HCT116 (cell line): ENCODE data around the gene ZNF787. TPM values are rescaled to one million over a fixed set of nuclear protein-coding genes. Genes with fewer than 3 reads are reported as not detected.

Experiments used
- ATAC-seq: fragments of 200-7000 bp; cut with Tn5 transposase; 2 replicates; pipeline ENCODE4 v1.9.1; 2020; ENCODE audit warnings: mild to moderate bottlenecking, moderate library complexity
- BruUV-seq: library from RNA; stranded (reverse); fragments of 400-500 nt; replicated peaks from 2 replicates; lab custom pipeline; 2021; lab: Mats Ljungman, UMichigan
- CTCF ChIA-PET: fragments of 300-600 bp; sonication (Branson Sonifier 250); formaldehyde crosslinking; loops from one replicate; lab custom pipeline; 2021; ENCODE audit warnings: antibody characterized with exemption; lab: Charles Lee
- POLR2A ChIA-PET: fragments of 300-600, 350-600 bp; sonication (Branson Sonifier 250); formaldehyde crosslinking; loops from one replicate; lab custom pipeline; 2021; ENCODE audit warnings: antibody characterized with exemption; lab: Charles Lee
- RAD21 ChIA-PET, 2 experiments: fragments of 300-600 bp; sonication (Branson Sonifier 250); formaldehyde crosslinking; loops; one replicate each; lab custom pipeline; 2023; ENCODE audit warnings: low total read pairs in 2 of 2; ENCODE audit not compliant: uncharacterized antibody in 2 of 2, unreplicated experiment in 2 of 2, low non-redundant PET in 1 of 2; lab: Charles Lee
- DNase-seq: peaks from one replicate; pipeline ENCODE4 v3.0.0-alpha.2; 2010; ENCODE audit warnings: low read depth, low spot score
- H2AFZ ChIP-seq: fragments of 200-600 bp; shearing (Covaris generic), sonication (generic); 2 replicates; pipeline ENCODE4 v1.6.1; 2017; ENCODE audit warnings: low read depth, mixed run types, mixed read lengths, antibody characterized with exemption, low read length; ENCODE audit not compliant: poor library complexity, severe bottlenecking
- H3K27ac ChIP-seq: 2 replicates; pipeline ENCODE4 v1.5.1; 2012; ENCODE audit warnings: low read depth, low read length
- H3K27me3 ChIP-seq: fragments of 200-600 bp; sonication (generic); 2 replicates; pipeline ENCODE4 v1.6.1; 2016; ENCODE audit warnings: mixed run types, low read length, mixed read lengths; ENCODE audit not compliant: insufficient read depth
- H3K36me3 ChIP-seq, 2 experiments: fragments of 200-500 bp in 1 of 2; fragments of 200-600 bp in 1 of 2; sonication (Bioruptor generic) in 1 of 2; sonication (generic) in 1 of 2; 2 replicates each; pipeline versions ENCODE4 v1.5.1 to v1.6.1; 2014 to 2016; ENCODE audit warnings: low read length in 2 of 2, inconsistent platforms in 1 of 2, mixed read lengths in 1 of 2, mixed run types in 1 of 2; ENCODE audit not compliant: insufficient read depth in 2 of 2, control insufficient read depth in 1 of 2
- H3K4me1 ChIP-seq, 2 experiments: fragments of 200-600 bp in 1 of 2; sonication (generic) in 1 of 2; 2 replicates each; pipeline versions ENCODE4 v1.5.1 to v1.6.1; 2012 to 2017; ENCODE audit warnings: low read length in 2 of 2, inconsistent platforms in 1 of 2, mild to moderate bottlenecking in 1 of 2, mixed read lengths in 1 of 2, mixed run types in 1 of 2, moderate library complexity in 1 of 2; ENCODE audit not compliant: insufficient read depth in 2 of 2, control insufficient read depth in 1 of 2
- H3K4me2 ChIP-seq: fragments of 200-600 bp; sonication (generic); 2 replicates; pipeline ENCODE4 v1.6.1; 2017; ENCODE audit warnings: mixed run types, low read length, mixed read lengths
- H3K4me3 ChIP-seq, 2 experiments: fragments of 200-600 bp in 1 of 2; sonication (generic) in 1 of 2; replicated peaks in 1 of 2; 2 replicates each; pipeline ENCODE4 v1.5.1; 2011 to 2016; ENCODE audit warnings: low read length in 2 of 2, control low read depth in 1 of 2, low read depth in 1 of 2, mild to moderate bottlenecking in 1 of 2, mixed read lengths in 1 of 2, mixed run types in 1 of 2
- H3K79me2 ChIP-seq: fragments of 200-600 bp; sonication (generic); 2 replicates; pipeline ENCODE4 v1.6.1; 2017; ENCODE audit warnings: mild to moderate bottlenecking, mixed run types, low read length, moderate library complexity, mixed read lengths; ENCODE audit not compliant: insufficient read depth
- H3K9ac ChIP-seq: fragments of 200-600 bp; sonication (generic); 2 replicates; pipeline ENCODE4 v1.6.1; 2016; ENCODE audit warnings: low read length, mixed read lengths
- H3K9me2 ChIP-seq: fragments of 200-600 bp; sonication (generic), shearing (Covaris generic); 2 replicates; pipeline ENCODE4 v1.6.1; 2017; ENCODE audit warnings: mixed run types, mild to moderate bottlenecking, moderate library complexity; ENCODE audit not compliant: insufficient read depth
- H3K9me3 ChIP-seq, 2 experiments: fragments of 200-500 bp in 1 of 2; fragments of 200-600 bp in 1 of 2; sonication (Bioruptor generic) in 1 of 2; sonication (generic) in 1 of 2; 2 replicates each; pipeline ENCODE4 v1.6.1; 2014 to 2017; ENCODE audit warnings: low read length in 2 of 2, mixed read lengths in 2 of 2, inconsistent platforms in 1 of 2, low read depth in 1 of 2, mild to moderate bottlenecking in 1 of 2, mixed run types in 1 of 2, moderate library complexity in 1 of 2; ENCODE audit not compliant: control insufficient read depth in 1 of 2, insufficient read depth in 1 of 2
- H4K20me1 ChIP-seq: fragments of 200-600 bp; sonication (generic), shearing (Covaris generic); 2 replicates; pipeline ENCODE4 v1.6.1; 2017; ENCODE audit warnings: mixed run types, mild to moderate bottlenecking, moderate library complexity; ENCODE audit not compliant: insufficient read depth
- CBX3 ChIP-seq: IDR thresholded peaks from 2 replicates; pipeline ENCODE4 v1.6.1; 2012; ENCODE audit warnings: low read depth
- CEBPB ChIP-seq: IDR thresholded peaks from 2 replicates; pipeline ENCODE4 v1.6.1; 2012; ENCODE audit warnings: low read depth
- EGR1 ChIP-seq: IDR thresholded peaks from 2 replicates; pipeline ENCODE4 v1.6.1; 2012; ENCODE audit warnings: low read depth
- ELF1 ChIP-seq: IDR thresholded peaks from 2 replicates; pipeline ENCODE4 v1.6.1; 2012; ENCODE audit warnings: low read depth, borderline replicate concordance
- EZH2 ChIP-seq: fragments of 200-600 bp; sonication (generic); IDR thresholded peaks from 2 replicates; pipeline ENCODE4 v1.6.1; 2017; ENCODE audit warnings: antibody characterized with exemption, mixed run types
- EZH2phosphoT487 ChIP-seq: fragments of 200-600 bp; IDR thresholded peaks from 2 replicates; pipeline ENCODE4 v1.6.1; 2018; ENCODE audit warnings: antibody characterized with exemption, borderline replicate concordance
- FOSL1 ChIP-seq: IDR thresholded peaks from 2 replicates; pipeline ENCODE4 v1.6.1; 2012; ENCODE audit warnings: low read depth
- JUND ChIP-seq: IDR thresholded peaks from 2 replicates; pipeline ENCODE4 v1.6.1; 2012
- POLR2A ChIP-seq: IDR thresholded peaks from 2 replicates; pipeline ENCODE4 v1.7.0; 2011; ENCODE audit warnings: borderline replicate concordance; ENCODE audit not compliant: insufficient read depth, insufficient read length; ENCODE audit errors: extremely low read depth
- POLR2AphosphoS5 ChIP-seq: IDR thresholded peaks from 2 replicates; pipeline ENCODE4 v1.6.1; 2011; ENCODE audit warnings: mild to moderate bottlenecking, low read depth, low read length, moderate library complexity
- RAD21 ChIP-seq: IDR thresholded peaks from 2 replicates; pipeline ENCODE4 v1.6.1; 2012; ENCODE audit warnings: low read depth, mild to moderate bottlenecking
- SP1 ChIP-seq: IDR thresholded peaks from 2 replicates; pipeline ENCODE4 v1.6.1; 2012; ENCODE audit warnings: low read depth
- YY1 ChIP-seq: IDR thresholded peaks from 2 replicates; pipeline ENCODE4 v1.6.1; 2011; ENCODE audit warnings: low read length, low read depth, moderate library complexity, mild to moderate bottlenecking; ENCODE audit not compliant: insufficient replicate concordance; ENCODE audit errors: extremely low read depth
- ZNF274 ChIP-seq: fragments of 200-500 bp; sonication (Bioruptor generic); IDR thresholded peaks from 2 replicates; pipeline ENCODE4 v1.6.1; 2014; ENCODE audit warnings: mild to moderate bottlenecking, low read depth, low read length, inconsistent platforms
- intact Hi-C: fragments of 100-400 bp; cut with micrococcal nuclease; formaldehyde crosslinking; loops from 2 replicates; pipeline ENCODE4 v1.10.0; 2022
- total RNA-seq: library from RNA; stranded (reverse); gene quantifications from one replicate; pipeline ENCODE4 v1.2.1, GENCODE V29; 2021; ENCODE audit not compliant: unreplicated experiment
- TF ChIP-seq, protein P1 (sequence below): IDR thresholded peaks from 2 replicates; pipeline ENCODE4 v1.6.1; 2011; ENCODE audit warnings: mild to moderate bottlenecking, low read length, moderate library complexity; ENCODE audit not compliant: insufficient replicate concordance; ENCODE audit errors: extremely low read depth
- TF ChIP-seq, protein P2 (sequence below), 3 experiments: fragments of 200-600 bp in 1 of 3; sonication (generic) in 1 of 3; IDR thresholded peaks in 2 of 3; conservative IDR thresholded peaks in 1 of 3; 2 replicates each; pipeline ENCODE4 v1.5.1; 2012 to 2017; ENCODE audit warnings: low read depth in 2 of 3, low read length in 2 of 3, antibody characterized with exemption in 1 of 3, borderline replicate concordance in 1 of 3, control low read depth in 1 of 3, mild to moderate bottlenecking in 1 of 3, mixed read lengths in 1 of 3, mixed run types in 1 of 3, moderate library complexity in 1 of 3; ENCODE audit not compliant: insufficient read depth in 1 of 3
- TF ChIP-seq, protein P3 (sequence below): IDR thresholded peaks from 2 replicates; pipeline ENCODE4 v1.6.1; 2012
- TF ChIP-seq, protein P4 (sequence below): IDR thresholded peaks from 2 replicates; pipeline ENCODE4 v1.6.1; 2012; ENCODE audit warnings: low read depth

Gene ZNF787
- total RNA-seq, 1 experiment from 2014 or later, result 40.3 TPM

DNA sequence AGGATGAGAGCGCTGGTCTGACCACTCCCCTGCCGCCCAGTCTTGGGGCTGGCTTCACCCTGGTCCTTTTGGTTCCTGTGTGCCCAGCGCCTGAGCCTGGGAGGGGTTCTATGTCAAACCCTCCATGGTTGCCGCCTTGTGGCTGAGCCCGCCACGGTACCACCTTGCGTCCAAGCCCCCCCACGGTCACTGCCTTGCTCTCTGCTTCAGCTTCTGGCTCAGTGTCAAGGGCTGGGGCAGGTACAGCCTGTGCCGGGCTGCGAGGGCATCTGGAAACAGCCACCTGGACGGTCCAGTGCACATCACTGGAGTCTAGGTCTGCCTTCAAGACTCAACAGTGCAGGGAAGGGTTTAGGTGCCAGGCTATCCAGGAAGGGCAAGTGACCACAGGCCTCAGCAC, 40.4 kb upstream of the ZNF787 start:
- no TSS peak for BruUV-seq
- Histone ChIP-seq H3K27me3 (no peaks in the 10 kb centered on the region), H3K4me2 (no peak overlapping the region), H4K20me1 (no peaks in the 10 kb centered on the region), H3K9me3 (no peaks in the 10 kb centered on the region), H3K79me2 (no peaks in the 10 kb centered on the region), H3K4me1 (no peaks in the 10 kb centered on the region), H3K9ac (no peak overlapping the region), H3K27ac (no peak overlapping the region), H3K4me3 (no peak overlapping the region), H2AFZ (no peak overlapping the region), H3K9me2 (no peaks in the 10 kb centered on the region), H3K36me3 (no peaks in the 10 kb centered on the region)
- RAD21 ChIA-PET, result no interaction called here
- no peak for DNase-seq
- ATAC-seq, result no peak
- CTCF ChIA-PET, result no interaction called here
- TF ChIP-seq, protein P1, sequence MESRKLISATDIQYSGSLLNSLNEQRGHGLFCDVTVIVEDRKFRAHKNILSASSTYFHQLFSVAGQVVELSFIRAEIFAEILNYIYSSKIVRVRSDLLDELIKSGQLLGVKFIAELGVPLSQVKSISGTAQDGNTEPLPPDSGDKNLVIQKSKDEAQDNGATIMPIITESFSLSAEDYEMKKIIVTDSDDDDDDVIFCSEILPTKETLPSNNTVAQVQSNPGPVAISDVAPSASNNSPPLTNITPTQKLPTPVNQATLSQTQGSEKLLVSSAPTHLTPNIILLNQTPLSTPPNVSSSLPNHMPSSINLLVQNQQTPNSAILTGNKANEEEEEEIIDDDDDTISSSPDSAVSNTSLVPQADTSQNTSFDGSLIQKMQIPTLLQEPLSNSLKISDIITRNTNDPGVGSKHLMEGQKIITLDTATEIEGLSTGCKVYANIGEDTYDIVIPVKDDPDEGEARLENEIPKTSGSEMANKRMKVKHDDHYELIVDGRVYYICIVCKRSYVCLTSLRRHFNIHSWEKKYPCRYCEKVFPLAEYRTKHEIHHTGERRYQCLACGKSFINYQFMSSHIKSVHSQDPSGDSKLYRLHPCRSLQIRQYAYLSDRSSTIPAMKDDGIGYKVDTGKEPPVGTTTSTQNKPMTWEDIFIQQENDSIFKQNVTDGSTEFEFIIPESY, result no peak
- TF ChIP-seq SP1, result no peak
- no peak for TF ChIP-seq EZH2phosphoT487
- TF ChIP-seq, protein P2, sequence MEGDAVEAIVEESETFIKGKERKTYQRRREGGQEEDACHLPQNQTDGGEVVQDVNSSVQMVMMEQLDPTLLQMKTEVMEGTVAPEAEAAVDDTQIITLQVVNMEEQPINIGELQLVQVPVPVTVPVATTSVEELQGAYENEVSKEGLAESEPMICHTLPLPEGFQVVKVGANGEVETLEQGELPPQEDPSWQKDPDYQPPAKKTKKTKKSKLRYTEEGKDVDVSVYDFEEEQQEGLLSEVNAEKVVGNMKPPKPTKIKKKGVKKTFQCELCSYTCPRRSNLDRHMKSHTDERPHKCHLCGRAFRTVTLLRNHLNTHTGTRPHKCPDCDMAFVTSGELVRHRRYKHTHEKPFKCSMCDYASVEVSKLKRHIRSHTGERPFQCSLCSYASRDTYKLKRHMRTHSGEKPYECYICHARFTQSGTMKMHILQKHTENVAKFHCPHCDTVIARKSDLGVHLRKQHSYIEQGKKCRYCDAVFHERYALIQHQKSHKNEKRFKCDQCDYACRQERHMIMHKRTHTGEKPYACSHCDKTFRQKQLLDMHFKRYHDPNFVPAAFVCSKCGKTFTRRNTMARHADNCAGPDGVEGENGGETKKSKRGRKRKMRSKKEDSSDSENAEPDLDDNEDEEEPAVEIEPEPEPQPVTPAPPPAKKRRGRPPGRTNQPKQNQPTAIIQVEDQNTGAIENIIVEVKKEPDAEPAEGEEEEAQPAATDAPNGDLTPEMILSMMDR (IDR thresholded peaks at IDR 0.05 in 2 of 3, conservative IDR thresholded peaks at IDR 0.05 in 1 of 3; ENCODE audit: borderline replicate concordance in 1 of 3, insufficient read depth in 1 of 3, low read depth in 2 of 3, low read length in 2 of 3), result no peak
- no peak for TF ChIP-seq FOSL1
- no peak for TF ChIP-seq POLR2A
- no peak for TF ChIP-seq ELF1
- no peak for TF ChIP-seq CBX3
- no peak for TF ChIP-seq JUND
- TF ChIP-seq YY1, result no peak
- TF ChIP-seq EGR1, result no peak
- TF ChIP-seq POLR2AphosphoS5, result no peak
- TF ChIP-seq, protein P3, sequence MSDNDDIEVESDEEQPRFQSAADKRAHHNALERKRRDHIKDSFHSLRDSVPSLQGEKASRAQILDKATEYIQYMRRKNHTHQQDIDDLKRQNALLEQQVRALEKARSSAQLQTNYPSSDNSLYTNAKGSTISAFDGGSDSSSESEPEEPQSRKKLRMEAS, result no peak
- no peak for TF ChIP-seq CEBPB
- TF ChIP-seq EZH2, result no peak
- TF ChIP-seq, protein P4, sequence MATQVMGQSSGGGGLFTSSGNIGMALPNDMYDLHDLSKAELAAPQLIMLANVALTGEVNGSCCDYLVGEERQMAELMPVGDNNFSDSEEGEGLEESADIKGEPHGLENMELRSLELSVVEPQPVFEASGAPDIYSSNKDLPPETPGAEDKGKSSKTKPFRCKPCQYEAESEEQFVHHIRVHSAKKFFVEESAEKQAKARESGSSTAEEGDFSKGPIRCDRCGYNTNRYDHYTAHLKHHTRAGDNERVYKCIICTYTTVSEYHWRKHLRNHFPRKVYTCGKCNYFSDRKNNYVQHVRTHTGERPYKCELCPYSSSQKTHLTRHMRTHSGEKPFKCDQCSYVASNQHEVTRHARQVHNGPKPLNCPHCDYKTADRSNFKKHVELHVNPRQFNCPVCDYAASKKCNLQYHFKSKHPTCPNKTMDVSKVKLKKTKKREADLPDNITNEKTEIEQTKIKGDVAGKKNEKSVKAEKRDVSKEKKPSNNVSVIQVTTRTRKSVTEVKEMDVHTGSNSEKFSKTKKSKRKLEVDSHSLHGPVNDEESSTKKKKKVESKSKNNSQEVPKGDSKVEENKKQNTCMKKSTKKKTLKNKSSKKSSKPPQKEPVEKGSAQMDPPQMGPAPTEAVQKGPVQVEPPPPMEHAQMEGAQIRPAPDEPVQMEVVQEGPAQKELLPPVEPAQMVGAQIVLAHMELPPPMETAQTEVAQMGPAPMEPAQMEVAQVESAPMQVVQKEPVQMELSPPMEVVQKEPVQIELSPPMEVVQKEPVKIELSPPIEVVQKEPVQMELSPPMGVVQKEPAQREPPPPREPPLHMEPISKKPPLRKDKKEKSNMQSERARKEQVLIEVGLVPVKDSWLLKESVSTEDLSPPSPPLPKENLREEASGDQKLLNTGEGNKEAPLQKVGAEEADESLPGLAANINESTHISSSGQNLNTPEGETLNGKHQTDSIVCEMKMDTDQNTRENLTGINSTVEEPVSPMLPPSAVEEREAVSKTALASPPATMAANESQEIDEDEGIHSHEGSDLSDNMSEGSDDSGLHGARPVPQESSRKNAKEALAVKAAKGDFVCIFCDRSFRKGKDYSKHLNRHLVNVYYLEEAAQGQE, result no peak
- no peak for TF ChIP-seq RAD21
- no peak for TF ChIP-seq ZNF274
- POLR2A ChIA-PET, result no interaction called here
- intact Hi-C loops, result no loop called here
